HG02678 (cell line): ENCODE data around the gene ADCY5.

ENCODE experiments used
- ATAC-seq: cut with Tn5 transposase; IDR thresholded peaks from one replicate; pipeline ENCODE4 v1.9.1; 2021; ENCODE audit warnings: mild to moderate bottlenecking, moderate library complexity; ENCODE audit not compliant: unreplicated experiment

The ADCY5 gene

DNA sequence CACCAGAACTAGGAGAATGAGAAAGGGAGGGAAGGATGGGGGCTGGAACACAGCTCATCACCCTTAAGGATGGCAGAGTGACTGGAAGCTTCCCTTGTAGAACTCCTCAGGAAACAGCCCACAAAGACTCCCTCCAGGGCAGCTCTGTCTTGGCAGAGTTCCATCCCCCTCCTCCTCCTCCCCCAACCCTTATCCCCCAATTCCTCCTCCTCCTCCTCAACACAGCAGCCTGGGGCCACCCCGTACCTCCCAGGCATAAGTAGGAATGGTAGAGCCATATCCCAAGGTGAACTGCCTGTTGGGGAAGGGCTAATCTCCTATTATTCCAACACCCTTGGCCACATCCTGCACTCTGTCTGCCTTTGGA lies 38.8 kb downstream of the ADCY5 start:
- ATAC-seq = no peak

DNA sequence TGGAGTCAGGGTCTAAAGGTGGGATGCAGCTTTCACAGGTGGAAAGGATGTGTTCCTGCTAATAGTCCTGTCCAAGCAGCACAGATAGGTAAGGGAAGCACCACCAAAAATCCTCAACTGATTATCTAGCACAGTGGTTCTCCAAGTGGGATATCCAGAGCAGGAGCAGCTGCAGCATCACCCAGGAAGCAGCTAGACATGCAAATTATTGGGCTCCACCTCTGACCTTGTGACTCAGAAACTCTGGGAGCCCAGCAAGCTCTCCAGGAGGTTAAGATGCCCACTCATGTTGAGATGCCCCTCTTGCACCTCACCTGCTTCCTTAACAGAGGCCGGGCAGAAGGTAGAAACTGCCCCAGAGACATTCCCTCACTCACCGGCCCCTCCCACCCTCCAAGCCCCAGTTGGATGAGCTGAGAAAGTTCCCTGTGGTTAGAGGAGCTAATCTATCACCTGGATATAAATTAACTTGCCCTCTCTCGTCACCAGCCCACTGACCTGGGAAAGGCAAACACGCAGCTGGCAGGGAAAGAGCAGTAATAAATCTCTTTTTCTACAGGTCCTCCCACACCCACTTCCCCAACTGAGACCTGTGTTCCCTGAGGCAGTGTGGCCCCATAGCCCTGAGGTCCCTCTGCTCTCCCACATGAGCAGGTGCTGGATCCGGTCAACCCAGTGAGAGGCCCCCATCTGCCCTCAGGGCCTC lies 39.3 kb downstream of the ADCY5 start:
- ATAC-seq = no peak

DNA sequence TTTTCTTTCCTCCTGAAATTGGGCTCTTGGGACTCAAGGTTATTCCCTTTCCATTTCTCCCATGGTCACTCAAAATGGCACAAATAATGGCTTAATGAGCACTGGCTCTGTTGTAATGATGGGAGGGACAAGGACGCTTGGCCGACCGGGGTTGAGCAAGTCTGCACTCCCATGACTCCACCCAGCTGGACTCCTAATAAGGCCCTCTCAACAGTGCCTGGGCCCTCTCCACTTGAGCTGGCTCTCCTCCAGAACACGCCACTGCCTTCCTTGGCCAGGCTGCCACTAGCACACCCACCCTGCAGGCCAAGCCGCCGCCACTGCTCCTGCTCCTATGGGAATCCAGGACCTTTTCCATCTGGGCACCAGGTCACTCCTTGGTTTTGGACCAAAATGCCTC lies 42.3 kb downstream of the ADCY5 start:
- ATAC-seq = no peak

DNA sequence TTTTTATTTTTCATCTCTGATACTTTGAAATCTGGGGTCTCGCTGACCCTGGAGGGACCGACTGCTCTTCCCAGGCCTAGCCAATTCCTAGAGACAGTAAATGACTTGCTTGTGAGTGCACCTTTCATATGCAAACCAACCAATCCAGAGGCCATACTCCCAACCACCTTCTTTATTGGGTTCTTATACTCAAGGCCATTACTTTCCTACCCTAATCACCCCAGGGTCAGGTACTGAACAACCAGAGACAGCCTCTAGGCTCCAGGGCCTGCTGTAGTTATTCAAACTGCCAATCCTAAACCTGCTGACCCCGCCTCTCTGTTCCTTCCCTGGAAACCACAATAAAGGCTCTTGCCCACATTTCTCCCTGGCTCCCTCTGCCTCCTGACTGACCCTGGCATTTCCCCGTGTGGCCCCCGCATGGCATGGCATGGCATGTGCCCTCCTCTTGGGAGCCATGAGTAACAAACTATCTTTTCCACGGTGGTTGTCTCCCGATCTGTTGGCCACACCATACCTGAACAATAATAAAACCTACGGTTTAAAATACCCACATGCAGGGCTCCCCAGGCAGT lies 42.9 kb downstream of the ADCY5 start:
- ATAC-seq = no peak

DNA sequence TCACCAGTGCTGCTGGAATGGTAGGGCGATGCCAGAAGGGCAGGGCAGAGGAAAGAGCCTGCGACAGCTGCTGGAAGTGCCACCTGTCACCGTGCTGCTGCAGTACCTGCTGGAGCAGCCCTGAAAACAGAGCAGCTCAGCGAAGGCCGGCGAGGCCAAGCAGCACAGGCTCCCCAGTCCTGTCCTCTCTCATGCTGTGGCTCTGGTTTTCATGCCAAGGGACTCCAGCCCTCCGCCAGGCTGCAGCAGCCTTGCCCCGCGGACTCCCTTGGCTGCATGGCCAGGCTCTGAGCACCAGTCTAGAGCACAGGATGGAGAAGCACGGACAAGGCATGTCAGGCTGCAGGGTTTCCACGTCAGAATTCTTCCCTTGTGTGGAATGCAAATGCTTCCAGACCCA lies 43.9 kb downstream of the ADCY5 start:
- no peak for ATAC-seq

DNA sequence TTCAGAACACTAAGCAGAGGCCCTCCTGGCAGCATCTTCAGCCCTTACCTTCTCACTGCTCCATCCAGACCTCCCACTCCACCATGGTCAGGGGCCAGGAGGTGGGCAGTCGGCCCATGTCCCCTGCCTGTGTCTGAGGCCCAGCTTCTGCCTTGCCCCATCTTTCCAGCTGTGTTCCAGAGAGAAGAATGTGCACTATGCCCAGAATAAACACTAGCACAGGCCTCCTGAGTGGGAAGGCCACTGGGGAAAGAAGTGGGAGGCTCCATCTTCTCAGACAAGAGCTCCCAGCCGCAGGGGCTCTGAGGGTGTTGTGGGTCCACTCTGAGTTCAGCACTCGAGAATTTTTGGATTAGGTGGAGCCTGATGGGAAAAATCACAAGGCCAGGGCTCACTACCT lies 44.5 kb downstream of the ADCY5 start:
- ATAC-seq = no peak

DNA sequence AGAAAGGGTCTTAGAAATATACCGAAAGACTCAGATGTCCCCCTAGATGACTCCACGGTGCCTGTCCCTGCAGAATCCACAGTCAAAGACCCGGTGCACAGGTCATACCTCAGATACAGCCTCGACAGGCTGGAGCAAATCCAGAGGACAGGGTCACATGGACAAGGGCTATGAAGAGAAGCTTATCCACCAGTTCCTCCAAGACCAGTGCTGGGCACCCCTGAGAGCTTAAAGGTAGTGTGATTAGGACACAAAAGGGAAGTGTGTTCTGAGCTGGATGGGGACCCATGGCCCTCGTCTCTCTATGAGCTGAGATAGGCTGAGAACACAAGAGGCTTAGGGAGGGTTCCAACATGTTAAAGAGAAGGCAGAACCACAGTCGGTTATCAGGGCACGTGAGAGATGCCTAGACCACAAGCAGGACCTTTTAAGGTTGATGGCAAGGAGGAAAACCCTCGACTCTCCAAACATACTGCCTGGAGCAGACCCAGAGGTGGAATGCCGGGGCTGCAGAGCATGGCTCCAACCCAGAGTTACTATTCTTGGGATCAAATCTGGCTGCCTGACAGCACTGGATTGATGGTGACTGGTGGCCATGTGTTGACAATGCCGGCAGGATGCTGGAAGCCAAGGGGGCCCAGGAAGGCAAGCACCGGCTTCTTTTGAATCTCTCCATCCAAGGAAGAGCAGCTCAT lies 46.9 kb downstream of the ADCY5 start:
- no peak for ATAC-seq

DNA sequence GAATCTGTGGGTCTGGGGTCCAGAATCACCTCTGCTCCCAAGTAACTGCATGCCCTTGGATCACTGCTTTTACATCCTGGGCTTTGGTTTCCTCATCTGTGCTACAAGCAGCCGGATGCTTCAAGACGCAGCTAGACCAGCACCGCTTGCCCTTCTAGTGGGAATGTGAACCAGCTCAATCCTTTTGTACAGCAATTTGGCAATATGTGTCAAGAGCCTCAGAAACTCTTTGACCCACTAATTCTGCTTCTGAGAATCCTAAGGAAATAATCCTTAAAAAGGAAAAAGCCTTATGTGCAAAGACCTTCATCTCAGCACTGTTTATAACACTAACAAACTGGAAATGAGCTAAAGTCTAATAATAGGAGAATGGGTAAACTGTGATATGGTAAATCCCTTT lies 48.7 kb downstream of the ADCY5 start:
- ATAC-seq = no peak

DNA sequence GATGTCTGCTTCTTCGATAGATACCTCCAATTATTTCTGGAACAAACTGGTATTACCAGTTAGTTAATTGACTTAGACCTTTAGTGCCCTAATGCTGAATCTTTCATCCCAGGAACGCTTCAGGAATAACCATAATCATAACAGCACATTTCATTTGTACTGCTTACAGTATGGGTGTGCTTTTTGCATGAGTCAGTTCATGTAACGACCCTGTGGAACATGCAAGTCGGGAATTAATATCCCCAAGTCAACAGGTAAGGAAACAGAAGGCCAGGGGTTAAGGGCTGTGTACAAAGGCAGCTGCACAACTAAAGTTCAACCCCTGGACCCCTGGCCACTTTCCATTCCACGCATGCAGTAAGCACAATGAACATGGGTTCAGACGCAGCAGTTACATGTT lies 49.2 kb downstream of the ADCY5 start:
- ATAC-seq = no peak

DNA sequence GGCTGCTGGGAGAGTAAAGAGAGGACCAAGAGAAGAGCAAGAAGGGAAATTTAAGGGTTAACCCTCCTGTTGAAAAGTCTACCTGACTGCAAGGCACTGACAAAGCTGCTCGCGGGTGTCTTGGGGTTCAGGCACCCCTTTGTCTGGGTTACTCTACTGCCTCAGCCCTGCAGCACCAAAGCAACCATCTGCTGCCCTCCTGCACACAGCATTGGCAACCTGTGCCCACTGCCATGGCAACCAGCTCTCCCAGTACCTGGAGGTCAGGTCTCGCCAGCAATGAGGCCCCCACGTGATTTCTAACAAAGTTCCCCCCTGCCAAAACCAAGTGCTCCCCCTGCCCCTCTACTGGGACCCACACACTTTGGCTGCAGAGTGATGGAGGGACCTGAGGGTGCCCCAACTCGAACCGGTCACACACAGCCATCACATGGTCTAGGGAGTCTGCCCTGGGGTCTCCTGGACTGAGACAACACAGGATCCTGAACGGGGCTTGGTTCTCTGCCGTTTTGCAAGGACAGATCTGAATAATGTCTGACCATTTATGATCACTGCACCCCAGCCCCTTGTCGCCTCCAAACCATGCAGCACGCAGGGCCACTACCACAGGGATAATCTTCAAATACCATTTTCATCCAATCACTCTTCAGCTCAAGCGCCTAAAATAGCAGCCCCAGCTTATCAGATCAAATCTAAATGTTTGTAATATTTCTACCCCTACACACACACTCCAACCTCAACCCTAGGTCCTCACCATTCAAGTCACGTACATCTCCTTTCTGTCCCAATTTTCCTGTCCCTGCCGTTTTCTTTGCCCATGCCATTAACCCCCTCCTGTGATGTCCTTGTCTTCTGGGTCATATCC lies 50.7 kb downstream of the ADCY5 start:
- no peak for ATAC-seq

DNA sequence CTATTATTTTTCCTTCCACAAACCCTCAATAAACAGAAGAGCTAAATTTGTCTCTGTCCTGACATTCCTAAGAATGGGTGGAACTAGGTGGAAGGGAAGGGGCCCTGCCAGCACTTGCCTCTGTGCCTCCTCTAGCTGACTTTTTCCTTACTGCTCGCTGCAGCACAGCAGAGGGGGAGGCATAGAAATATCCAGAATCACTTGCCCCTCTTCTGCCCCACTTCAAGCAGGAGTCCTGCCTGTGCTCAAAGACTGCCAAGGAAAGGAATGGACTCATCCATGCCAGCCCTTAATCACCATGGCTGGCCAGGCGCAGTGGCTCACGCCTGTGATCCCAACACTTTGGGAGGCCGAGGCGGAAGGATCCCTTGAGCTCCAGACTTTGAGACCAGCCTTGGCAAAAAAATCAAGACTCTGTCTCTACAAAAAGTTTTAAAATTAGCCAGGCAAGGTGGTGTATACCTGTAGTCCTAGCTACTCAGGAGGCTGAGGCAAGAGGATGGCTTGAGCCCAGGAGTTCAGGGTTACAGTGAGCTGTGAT lies 51.8 kb downstream of the ADCY5 start:
- ATAC-seq = no peak

DNA sequence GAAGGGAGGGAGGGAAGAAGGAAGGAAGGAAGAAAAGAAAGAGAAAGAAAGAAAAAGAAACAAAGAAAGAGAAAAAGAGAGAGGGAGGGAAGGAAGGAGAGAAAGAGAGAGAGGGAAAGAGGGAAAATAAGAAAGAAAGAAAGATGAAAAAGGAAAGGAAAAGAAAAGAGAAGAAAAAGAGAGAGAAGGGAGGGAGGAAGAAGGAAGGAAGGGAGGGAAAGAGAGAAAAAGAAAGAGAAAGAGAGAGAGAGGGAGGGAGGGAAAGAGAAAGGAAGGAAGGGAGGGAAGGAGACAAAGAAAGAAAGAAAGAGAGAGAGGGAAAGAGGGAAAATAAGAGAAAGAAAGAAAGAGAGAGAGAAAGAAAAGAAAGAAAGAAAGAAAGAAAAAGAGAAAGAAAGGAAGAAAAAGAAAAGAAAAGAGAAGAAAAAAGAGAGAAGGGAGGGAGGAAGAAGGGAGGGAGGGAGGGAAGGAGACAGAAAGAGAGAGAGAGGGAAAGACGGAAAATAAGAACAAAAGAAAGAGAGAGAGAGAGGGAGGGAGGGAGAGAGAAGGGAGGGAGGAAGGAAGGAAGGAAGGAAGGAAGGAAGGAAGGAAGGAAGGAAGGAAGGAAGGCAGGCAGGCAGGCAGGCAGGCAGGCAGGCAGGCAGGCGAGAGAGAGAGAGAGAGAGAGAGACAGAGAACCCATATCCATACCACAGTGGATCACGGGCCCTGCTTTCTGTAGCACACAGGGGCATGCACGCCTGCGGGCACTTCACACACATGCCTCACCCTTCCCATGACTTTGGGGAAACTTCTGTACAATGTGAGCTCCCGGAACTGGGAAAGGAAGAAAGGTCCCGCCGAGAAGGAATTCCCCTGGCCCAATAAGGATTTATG lies 52.5 kb downstream of the ADCY5 start:
- no peak for ATAC-seq

DNA sequence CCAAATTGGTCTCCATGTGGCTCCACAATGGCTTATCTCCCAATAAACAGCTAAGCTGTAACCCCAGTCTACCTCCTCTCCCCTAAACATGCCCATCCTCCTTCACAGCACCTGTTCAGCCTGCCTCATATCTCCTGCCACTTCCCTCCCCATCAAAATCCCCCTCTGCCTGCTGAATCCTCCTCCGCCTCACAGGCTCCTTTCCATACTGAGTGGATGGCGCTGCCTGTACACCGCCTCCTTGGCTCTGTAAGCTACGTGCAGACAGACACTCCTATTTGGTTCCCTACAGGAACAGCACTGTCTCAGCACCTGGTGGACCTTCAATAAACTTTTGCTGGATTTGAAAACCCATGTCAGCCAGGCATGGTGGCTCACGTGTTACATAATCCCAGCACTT lies 53.7 kb downstream of the ADCY5 start:
- ATAC-seq = no peak

DNA sequence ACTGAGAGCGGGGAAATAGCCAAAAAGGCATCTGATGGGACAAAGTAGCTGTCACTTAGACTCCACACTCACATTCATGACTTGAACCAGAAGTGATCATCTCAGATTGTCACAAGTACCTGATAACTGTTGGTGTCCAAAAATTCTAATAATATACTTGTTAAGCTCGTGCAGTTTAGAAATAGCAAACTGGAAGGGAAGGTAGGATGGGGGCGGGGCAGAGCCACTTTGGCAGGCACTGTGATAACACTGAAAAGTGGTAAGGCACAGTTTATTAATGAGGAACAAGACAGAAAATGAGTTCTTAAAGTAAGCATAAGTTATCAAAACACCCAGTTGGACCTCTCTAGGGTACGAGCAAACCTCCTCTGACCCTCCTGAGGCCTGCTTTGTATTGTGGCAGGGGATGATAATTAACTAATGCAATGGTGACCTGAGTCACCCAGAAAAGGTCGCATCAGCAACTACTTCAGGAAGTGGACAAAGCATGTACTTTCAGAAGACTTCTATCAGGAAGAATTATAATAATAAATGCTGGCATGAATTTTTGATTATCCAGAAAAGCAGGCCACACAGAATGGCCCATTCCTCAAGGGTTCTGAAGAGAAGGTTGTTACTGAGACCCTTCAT lies 54.4 kb downstream of the ADCY5 start:
- ATAC-seq = no peak

DNA sequence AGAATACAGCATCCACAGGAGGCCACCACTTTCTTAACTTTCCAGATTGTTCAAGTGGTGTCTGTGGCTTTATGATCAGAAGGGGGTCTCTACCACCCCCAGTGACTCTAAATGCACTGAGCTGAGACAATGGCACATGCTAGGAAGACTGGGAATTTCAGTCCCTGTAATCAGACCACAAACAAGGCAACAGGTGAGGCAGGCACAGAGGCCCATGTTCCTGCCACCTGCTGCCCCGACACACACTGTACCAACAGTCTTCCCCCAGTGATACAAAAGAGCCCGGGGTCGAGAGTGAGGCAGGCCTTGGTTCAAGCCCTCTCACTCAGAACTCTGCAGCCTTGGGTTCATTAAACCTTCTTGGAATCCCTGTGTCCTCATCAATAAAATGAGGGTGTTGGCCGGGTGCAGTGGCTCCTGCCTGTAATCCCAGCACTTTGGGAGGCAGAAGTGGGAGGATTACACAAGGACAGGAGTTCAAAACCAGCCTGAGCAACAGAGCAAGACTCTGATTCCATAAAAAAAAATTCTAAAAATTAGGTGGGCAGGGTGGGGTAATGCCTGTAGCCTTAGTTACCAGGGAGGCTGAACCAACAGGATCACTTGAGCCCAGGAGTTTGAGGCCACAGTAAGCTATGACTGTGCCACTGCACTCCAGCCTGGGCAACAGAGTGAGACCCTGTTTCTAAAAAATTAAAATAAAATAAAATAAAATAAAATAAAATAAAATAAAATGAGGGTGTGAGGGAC lies 55.8 kb downstream of the ADCY5 start:
- no peak for ATAC-seq

DNA sequence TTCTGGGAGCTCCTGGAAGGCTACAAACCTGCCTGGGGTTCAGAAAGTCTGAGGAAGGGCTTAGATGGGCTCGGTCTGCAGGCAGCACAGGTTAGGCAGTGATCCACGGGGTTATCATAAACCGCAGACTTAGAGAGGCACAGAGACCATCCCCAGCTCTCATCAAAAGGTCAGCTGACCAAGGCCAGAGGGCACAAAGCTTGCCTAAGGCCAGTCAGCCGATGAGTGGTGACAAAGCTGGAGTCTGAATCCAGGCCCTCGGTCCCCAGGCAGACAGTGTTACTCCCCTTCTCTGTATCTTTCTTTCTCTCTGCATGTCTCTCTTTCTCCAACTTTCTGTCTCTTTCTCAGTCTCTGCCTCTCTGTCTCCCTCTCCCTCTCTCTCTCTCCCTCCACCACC lies 56.5 kb downstream of the ADCY5 start:
- no peak for ATAC-seq

DNA sequence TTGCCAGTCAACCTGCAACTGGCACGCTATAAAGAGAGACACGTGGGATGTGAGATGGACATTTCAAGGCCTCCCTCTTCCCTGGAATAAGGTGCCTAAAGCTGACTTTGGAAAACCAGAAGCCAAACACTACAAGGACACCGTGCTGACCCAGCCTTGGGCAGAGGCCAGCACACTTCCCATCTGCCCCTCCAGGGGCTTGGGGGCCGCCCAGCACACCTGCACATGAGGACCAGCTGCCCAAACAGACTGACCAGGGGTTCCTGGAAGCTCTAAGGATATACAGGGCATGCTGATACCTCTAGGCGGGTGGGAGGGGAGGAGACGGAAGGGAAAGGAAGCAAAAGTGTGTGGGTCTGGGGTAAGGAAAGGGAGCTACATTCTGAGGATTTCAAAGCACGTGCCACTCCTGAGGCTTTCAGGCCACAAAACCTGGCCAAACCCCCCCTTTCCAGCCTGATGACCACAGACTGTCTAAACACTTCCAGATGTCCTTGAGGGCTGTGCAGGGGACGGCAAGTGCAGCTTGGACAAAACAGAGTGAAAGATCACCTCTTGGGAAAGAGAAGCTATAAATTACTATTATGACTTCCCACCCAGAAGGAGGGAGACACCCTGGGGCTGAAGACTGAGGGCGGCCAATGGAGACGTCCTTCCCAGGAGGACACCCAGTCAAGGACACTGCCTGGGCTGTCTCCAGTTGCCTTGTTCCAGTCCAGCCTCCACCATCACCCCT lies 57.9 kb downstream of the ADCY5 start:
- ATAC-seq = no peak

DNA sequence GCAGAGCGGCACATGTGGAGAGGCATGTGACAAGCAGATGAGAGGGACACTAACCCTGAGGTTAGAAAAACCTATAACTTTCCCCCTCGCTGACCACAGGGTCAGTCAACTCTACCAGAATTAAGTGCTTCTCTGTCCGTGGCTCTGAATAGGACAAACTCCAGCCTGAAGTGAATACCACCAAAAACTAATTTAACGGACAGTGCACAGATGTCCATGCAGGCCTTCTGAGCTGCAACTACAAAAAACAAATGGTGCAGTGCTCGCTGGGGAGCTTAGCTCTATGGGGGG lies 59.3 kb downstream of the ADCY5 start:
- no peak for ATAC-seq
